HG03135 (cell line): ENCODE measurements around the gene UCMA.
"Not testable (repeated sequence)": the region's sequence is repeated elsewhere in the genome, so short reads cannot be mapped to it uniquely, and the experiment has no call there.

Source experiments
- ATAC-seq: cut with Tn5 transposase; IDR thresholded peaks from one replicate; pipeline ENCODE4 v1.9.1; 2021; ENCODE audit warnings: mild to moderate bottlenecking, moderate library complexity; ENCODE audit not compliant: unreplicated experiment

UCMA gene

DNA sequence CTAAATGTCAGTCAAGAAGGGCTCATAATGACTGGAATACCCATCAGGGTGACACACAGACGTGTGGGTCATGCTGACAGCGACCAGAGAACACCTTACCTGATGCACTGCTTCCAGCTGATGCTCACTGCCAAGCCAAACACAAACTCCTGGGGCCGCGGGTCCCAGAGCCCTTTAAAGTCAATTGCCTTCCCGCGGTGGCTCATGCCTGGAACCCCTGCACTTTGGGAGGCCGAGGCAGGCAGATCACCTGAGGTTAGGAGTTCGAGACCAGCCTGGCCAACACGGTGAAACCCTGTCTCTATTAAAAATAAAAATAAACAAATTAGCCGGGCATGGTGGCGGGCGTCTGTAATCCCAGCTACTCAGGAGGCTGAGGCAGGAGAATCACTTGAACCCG lies 562 bp upstream of the UCMA start:
- ATAC-seq, result not testable (repeated sequence)

DNA sequence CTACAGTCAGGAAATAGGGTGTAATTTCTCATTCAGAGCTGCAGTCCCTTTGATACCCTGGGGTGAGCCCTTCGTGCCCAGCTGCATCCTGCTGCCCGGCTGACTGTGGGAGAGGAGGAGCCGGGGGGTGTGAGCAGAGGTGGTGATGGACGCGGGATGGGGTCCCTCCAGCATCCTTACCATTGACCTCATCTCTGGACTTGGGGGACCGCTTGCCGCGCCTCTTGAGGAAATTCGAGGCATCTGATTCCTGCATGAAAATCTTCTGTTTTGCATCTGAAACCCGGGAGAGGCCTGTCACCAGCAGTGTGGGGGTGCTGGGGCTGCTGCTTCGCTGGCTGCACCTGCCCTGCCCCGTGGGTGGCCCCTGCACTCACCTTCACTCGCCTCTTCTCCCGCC lies 816 bp downstream of the UCMA start:
- no peak for ATAC-seq

DNA sequence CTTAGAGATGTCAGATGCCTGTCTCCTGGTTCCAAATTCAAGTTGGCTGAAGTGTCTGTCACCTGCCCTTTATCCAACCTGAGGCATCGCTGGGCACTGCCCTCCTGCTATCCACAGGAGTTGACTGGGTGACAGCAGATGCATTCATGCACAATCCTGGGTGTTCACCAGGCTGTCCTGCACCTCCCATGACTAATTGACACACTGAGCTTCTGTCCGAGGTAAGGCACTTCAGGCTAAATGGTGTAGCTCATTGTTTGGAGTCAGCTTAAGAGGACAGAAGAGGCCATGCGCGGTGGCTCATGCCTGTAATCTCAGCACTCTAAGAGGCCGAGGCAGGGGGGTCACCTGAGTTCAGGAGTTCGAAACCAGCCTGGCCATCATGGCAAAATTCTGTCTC lies 2.4 kb downstream of the UCMA start:
- no peak for ATAC-seq

DNA sequence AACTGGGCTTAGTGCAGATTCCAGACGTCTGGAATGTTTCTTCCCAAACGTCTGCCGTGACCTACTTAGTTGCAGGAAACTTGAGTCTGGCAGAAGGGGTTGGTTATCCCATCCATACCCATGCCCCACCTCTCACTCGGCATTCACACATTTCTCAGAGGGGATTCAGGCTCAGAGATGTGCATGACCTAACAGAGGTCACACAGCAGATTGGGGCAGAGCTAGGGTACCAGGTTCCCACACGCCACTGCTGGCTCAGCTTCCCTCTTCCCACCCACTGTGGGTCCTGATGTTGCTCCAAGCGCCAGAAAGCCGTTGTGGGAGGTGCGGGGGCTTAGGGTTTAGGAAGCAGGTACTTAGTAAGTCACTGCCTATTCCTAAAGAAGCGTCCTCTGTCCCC lies 3.0 kb downstream of the UCMA start:
- no peak for ATAC-seq

DNA sequence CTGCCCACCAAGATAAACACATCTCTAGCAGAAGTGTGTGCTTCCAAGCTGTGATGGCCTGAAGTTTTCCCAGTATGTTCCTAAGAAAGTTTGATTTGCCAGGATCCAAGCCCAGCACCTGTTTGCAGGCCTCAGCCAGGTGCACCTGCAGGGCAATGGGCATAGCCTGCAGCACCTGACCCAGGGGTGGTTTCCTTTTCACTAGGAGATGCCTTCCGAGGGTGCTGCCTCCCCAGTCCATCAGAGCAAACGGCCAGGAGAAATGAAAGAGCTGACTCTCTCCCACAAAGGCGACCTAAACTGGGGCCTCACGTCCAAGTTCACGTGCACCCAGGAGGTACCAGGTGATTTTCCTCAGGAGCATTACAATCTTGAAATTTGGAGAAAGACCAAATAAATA lies 7.1 kb downstream of the UCMA start:
- no peak for ATAC-seq

DNA sequence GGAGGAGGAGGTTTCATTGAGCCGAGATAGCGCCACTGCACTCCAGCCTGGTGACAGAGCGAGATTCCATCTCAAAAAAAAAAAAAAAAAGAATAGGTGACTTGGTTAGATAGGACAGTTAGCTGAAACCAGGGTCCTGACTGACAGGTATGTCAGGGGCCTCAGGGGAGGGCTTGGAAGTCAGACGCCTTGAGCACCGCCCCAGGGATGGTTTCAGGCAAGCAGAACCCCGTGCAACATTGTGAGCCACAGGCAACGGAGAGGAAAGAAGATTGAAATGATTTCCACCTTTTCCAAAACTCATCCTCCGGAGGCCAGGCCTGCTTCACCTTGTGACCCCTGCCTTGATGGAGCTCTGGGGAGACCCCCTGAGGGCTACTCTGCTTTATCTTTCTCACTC lies 8.6 kb downstream of the UCMA start:
- ATAC-seq, result no peak

DNA sequence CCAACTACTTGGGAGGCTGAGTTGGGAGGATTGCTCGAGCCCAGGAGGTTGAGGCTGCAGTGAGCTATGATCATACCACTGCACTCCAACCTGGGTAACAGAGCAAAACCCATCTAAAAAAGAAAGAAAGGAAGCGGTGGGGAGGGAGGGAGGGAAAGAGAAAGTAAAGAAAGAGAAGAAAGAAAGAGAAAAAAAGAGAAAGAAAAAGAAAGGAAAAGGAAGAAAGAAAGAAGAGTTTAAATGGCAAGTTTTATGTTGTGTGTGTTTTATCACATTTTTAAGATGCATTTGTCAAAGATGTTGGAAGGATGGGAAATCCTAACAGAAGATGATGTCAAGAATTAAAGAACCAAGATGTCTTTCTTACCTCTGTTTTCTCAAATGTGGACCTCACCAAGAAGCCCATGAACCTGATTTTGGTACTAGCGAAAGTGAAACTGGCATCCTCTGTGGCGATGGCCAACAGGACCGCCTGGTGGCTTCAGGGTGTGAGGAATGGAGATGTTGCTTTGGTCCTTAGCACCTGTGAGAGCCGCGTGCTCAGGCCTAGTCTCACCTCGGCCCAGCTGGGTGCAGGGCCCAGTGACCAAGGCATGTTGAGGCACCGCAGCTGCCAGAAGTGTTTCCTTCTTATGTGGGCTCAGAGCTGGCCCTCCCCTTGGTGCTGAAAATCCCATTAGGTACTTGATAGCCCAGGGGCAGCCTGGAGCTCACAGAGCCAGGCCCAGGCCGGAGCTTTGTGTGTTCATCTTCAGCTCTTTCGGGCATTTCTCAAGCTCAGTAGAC lies 9.8 kb downstream of the UCMA start:
- ATAC-seq, result no peak

DNA sequence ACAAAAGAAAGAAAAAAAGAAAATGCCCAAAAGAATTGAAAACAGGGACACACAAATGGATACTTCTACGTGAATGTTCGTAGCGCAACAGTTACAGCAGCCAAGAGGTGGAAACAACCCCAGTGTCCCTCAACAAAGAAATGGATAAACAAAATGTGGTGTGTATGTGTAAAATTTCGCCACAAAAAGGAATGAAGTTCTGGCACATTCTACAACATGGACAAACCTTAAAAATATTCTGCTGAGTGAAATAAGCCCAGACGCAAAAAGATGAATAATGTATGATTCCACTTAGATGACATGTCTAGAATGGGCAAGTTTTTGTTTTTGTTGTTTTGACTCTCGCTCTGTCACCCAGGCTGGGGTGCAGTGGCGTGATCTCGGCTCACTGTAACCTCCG lies 10.9 kb downstream of the UCMA start:
- ATAC-seq, result no peak

DNA sequence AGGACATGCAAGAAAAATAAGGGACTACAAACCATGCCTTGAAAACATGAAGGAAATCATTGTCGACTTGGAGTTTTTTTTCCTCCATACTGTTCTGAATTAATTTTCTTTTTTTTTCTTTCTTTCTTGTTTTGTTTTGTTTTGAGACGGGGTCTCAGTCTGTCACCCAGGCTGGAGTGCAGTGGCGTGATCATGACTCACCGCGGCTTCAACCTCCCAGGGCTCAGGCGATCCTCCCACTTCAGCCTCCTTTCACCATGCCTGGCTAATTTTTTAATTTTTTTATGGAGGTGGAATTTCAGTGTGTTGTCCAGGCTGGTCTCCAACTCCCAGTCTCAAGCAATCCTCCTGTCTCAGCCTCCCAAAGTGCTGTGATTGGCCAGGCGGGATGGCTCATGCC lies 11.6 kb downstream of the UCMA start:
- ATAC-seq, result no peak

DNA sequence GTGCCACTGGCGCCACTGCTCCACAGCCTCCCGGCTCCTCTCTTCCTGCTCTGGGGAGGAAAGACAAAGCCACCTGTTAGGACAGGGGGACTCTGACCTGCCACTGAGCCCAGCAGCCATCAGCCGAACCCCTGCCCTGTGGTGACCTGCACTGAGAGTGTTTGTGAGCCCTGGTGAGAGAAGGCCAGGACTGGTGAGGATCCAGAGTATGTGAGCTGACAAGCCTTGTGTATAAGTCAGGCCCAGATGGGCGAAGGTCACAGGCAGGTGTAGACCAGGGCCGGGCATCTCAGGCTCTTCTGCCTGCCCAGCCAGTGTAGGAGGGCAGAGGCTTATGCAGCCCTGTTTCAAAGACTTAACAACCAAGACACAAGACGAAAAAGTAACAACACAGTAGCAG lies 12.0 kb downstream of the UCMA start:
- no peak for ATAC-seq

DNA sequence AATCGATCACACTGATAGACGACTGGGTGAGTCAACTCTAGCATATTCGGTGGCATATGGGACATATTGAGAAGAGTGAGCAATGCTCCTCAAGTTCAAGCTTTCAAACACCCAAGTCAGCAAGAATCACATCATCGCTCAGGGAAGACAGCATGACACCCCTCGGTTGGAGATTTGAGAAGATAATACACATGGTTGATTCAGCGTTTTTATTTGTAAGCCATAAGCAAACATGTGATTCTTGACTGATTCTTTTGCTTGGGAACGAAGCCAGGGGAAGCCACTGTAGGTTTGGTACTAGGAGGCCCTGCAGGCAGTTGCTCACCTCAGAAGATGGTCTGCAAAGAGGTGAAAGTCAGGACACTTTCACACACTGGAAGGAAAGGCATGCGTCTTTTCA lies 12.6 kb downstream of the UCMA start:
- no peak for ATAC-seq

DNA sequence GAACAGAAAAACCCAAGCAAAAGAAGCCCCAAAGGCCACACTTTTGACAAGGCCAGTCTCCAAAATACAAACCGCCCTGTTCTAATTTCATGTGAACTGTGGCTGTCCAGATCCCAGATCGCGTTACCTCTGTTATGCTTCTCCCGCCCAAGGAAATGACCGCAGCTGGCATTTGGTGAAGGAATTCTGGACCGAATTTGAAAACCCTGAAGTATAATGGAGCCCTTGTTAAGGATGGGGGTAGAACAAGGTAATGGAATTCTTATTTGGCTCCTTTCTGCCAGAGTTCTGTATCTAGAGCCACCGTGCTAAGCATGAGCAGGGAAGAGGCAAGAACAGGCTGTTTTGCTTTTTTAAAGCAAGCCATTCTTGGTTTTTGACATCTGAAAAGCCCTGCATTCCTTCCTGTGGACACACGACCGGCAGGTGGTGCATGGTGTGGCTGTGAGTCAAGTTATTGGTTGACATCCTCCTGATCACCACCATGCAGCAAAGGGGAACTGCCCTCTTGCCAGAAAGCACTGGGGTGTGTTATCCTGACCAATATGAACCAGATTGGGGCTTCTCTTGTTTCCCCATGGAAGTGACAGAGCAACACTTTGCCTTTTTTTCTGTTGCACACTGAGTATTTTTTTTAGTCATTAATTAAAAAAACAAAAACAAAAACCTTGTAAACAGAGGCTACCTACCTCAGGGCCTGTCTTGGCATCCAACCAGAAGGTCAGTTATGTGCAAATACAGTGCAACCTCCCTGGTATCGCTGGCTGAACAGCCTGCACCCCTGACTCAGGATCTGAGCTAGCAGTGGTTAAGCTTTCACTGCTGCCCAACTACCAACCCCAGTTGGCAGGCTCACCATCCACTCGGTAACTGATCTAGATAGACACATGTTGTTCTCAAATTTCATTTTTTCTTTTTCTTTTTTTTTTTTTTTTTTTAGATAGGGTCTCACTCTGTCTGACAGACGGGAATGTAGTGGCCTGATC lies 14.2 kb downstream of the UCMA start:
- ATAC-seq, result no peak

DNA sequence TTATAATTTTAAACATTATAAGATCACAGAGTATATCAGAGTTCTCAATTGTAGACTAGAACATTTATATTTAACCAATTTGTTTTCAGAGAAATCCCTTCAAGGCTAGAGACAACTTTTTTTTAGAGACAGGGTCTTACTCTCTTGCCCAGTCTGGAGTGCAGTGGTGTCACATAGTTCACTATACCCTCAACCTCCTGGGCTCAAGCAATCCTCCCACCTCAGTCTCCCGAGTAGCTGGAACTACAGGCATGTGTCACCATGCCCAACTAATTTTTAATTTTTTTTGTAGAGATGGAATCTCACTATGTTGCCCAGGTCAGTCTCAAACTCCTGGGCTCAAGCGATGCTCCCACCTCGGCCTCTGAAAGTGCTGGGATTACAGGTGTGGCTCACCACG lies 15.3 kb downstream of the UCMA start:
- no peak for ATAC-seq

DNA sequence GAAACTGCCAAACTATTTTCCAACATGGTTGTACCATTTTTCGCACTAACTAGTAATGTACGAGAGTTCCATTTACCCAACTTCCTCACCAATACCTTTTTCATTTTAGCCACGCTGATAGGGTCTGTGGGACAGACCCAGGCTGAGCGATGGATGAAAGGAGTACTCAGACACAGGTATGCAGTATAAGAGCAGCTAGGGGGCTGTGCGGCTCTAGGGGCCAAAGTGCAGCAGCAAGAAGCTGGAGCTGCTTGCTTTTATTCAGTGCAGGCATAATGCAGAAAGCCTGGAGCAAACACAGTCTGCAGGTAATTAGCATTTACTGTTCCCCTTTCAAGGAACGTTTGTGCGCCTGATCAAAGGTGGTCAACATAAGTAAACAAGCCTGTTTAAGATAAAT lies 21.0 kb downstream of the UCMA start:
- ATAC-seq, result no peak

DNA sequence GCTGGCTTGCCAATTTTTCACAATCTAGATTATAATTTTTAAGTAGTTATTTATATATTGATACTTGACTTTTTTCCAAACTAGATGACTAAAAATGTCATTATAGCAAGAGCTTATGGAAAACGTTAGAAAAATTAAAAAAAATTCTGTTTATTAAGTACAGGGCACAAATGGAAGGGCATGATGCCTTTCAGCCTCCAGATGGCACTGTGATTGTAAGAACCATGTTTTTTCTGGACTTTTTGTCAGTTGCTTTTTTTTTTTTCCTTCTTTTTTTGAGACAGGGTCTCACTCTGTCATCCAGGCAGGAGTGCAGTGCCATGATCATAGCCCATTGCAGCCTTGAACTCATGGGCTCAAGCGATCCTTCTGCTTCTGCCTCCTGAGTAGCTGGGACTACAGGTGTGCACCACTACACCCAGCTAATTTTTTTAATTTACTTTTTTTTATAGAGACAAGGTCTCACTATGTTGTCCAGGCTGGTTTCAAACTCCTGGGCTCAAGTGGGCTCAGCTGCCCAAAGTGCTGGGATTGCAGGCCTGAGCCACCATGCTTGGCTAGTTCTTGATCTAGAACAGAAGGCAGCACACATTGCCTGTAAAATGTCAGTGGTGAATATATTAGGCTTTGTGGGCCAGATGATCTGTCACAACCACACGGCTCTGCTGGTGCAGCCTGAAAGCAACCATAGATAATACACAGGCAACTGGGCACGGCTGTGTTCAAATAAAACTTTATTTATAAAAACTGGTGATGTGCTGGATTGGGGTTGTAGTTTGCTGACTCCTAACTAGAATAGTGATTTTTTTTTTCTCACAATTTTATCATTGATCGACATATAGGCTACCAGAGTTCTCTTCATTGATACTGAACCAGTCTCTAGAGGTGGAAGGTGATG lies 27.4 kb downstream of the UCMA start:
- no peak for ATAC-seq

DNA sequence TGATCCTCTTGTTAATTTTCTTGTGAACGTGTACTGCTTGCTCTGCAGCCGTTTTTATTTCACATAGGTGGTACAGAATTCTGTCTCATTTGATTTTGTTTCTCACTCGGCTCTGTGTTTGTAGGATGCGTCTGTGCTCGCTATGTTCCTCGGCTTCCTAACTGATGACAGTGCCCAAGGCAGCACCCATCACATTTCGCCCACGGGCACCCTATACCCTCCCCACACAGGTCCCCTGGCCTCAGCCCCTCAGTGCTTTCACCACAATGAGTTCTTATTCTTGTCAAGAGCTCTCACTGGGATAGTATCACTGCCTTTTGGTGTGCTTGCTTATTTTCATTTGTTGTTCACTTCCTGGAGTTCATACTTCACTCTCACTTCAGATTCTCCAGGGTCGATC lies 28.1 kb downstream of the UCMA start:
- no peak for ATAC-seq

DNA sequence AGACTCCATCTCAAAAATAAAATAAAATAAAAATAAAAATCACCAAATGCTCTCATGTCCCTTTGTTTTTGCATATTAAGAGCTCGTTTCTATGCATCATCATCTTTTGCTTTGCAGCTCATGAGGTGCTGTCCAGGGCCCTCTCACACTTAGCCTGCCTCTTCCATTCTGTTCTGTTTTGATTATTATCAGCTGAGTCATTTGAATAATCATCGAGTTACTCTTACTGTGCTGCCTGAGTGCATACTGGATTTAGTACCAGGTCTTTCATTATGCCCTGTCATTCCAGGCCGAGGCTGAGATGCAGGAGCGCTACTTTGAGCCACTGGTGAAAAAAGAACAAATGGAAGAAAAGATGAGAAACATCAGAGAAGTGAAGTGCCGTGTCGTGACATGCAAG lies 33.0 kb downstream of the UCMA start:
- no peak for ATAC-seq

DNA sequence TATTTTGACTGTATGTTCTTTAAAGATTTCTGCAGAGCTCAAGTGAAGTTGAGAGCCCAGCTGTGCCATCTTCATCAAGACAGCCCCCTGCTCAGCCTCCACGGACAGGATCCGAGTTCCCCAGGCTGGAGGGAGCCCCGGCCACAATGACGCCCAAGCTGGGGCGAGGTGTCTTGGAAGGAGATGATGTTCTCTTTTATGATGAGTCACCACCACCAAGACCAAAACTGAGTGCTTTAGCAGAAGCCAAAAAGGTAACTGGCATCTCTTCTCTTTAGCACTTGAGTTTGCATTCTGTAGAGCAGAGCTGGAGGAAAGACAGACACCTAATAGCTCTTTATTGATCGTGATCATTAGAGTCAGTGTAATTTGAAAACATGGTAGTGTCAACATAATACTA lies 39.2 kb downstream of the UCMA start:
- no peak for ATAC-seq

DNA sequence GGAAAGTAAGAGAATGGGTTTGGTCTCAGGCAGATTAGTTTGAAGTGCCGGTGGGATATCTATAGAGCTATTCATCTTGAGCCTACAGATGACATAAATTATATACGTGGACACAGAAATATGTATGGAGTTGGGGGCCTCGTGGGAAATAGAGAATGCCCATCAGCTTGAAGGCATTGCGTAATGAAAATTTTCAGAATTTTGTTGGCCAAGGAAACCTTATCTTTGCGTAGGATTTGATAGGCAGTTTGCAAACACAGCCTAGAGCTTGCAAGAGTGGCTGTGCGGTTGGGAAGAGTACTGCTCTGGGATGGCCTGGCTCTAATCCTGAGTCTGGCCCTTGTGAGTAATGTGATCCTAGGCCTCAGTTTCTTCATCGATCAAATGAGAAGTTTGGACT lies 40.5 kb downstream of the UCMA start:
- no peak for ATAC-seq

DNA sequence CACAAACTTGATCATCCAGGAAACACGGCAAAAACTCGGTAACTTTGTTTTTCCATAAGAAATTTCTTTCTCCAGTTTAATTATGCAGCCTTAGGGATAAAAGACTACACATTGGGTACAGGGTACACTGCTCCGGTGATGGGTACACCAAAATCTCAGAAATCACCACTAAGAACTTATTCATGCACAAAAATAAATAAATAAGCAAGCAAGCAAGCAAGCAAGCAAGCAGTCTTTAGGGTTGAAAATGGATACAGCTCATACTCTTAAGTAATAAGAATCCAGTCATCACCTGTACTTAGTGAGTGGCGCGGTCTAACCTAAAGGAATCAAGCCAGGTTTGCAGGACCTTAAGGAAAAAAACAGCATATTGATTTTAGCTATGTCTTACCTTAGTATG lies 42.8 kb downstream of the UCMA start:
- no peak for ATAC-seq

DNA sequence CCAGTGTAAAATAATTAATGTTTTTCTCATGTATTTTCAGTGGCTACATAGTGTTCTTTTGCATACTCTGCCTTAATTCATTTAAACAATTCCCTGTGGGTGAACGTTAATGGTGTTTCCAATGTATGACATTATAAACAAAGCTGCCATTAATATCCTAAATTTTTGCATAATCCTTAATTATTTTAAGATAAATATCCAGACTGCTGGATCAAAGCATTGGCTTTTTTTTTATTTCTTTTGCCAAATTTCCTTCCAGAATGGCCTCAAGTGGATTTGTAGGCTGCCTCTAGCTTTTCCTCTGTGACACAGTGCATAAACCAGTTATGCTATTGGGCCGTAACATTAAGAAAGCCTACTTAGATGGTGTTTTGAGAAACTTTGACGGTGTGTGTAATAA lies 43.4 kb downstream of the UCMA start:
- no peak for ATAC-seq
